Heart left ventricle (tissue), 16 donors: ENCODE results near the gene PIGN. TPM values are rescaled to one million over a fixed set of nuclear protein-coding genes. Genes with fewer than 3 reads are reported as not detected.
A peak's percentile ranks its signal among the peaks of the same experiment; 100 is the strongest.

Source experiments
- ATAC-seq, 4 donors: fragments of 200-7000 bp; cut with Tn5 transposase; one replicate each; pipeline ENCODE4 v1.9.1; 2020 to 2022; ENCODE audit warnings: moderate library complexity in 4 of 4, mild to moderate bottlenecking in 3 of 4, moderate number of reproducible peaks in 1 of 4
- DNase-seq, 5 donors: peaks; one replicate each; pipeline ENCODE4 v3.0.0-alpha.2; 2020
- H3K27ac ChIP-seq, 12 donors: fragments of 200-600 bp; sonication (generic) in 4 of 12; one replicate each; pipeline versions ENCODE4 v1.5.0 to v1.8.0; 2016 to 2022; ENCODE audit warnings: mild to moderate bottlenecking in 2 of 12
- H3K27me3 ChIP-seq, 9 donors: fragments of 200-600 bp; sonication (generic) in 2 of 9; one replicate each; pipeline versions ENCODE4 v1.5.1 to v1.8.0; 2016 to 2022; ENCODE audit warnings: mild to moderate bottlenecking in 3 of 9
- H3K36me3 ChIP-seq, 9 donors: fragments of 200-600 bp; sonication (generic) in 2 of 9; one replicate each; pipeline versions ENCODE4 v1.5.0 to v1.8.0; 2018 to 2022; ENCODE audit warnings: mild to moderate bottlenecking in 2 of 9
- H3K4me1 ChIP-seq, 12 donors: fragments of 200-600 bp; sonication (generic) in 4 of 12; one replicate each; pipeline versions ENCODE4 v1.5.0 to v1.8.0; 2016 to 2022; ENCODE audit warnings: mild to moderate bottlenecking in 3 of 12
- H3K4me3 ChIP-seq, 12 donors: fragments of 200-600 bp; sonication (generic) in 4 of 12; one replicate each; pipeline versions ENCODE4 v1.5.0 to v1.8.0; 2017 to 2022; ENCODE audit warnings: mild to moderate bottlenecking in 9 of 12, moderate library complexity in 4 of 12
- H3K9me3 ChIP-seq, 12 donors: fragments of 200-600 bp; sonication (generic) in 4 of 12; one replicate each; pipeline versions ENCODE4 v1.5.0 to v1.8.0; 2016 to 2022; ENCODE audit warnings: mild to moderate bottlenecking in 1 of 12
- POLR2A ChIP-seq, 2 donors: fragments of 450-650 bp; IDR thresholded peaks; one replicate each; pipeline ENCODE4 v1.6.1; 2017; ENCODE audit warnings: antibody characterized with exemption in 2 of 2, mild to moderate bottlenecking in 2 of 2, moderate library complexity in 2 of 2
- WGBS, 4 donors: extraction: QIAGEN DNeasy Blood & Tissue Kit in 2 of 4; methylation state at CpG; one replicate each; pipeline versions ENCODE4 v1.1.5 to v1.1.7; 2013 to 2018; 5-methylcytosine and 5-hydroxymethylcytosine counted together
- intact Hi-C, 10 donors: fragments of 100-400 bp; cut with DNase I; formaldehyde crosslinking; loops; one replicate each; pipeline versions ENCODE4 v1.11.1 to v1.14.2; 2022
- polyA plus RNA-seq, 2 donors: library from polyadenylated mRNA; stranded (reverse); fragments of 200-250 nt; gene quantifications; one replicate each; pipeline ENCODE4 v1.2.3, GENCODE V29; 2013
- total RNA-seq, 9 donors: library from RNA; depleted of rRNA in 2 of 9; stranded (reverse); fragments of >200 nt in 2 of 9; fragmentation: NEBNext Ultra II Directional in 3 of 9; extraction: Animal tissue kit (Norgen Biotek cat#: 25700) in 3 of 9; gene quantifications; one replicate each; pipeline versions ENCODE4 v1.1.0 to v1.2.4, GENCODE V29; 2016 to 2023
- TF ChIP-seq, protein P1 (sequence below), 12 donors: fragments of 200-600 bp; sonication (generic) in 4 of 12; IDR thresholded peaks; one replicate each; pipeline versions ENCODE4 v1.5.0 to v1.8.0; 2018 to 2022; ENCODE audit warnings: antibody characterized with exemption in 12 of 12, mild to moderate bottlenecking in 5 of 12
- donor health status: ischemic (EF 13 %, LVEDD 7.1; RV severe dilation, severe dysfunction).
- donor health status: healthy with polysubstance abuse.
- donor health status: DM: no; HTN: yes; CAD: no.
- donor health status: DM: no; HTN: no; CAD: no.
- donor health status: ischemic (EF 25% LVEDD 6.9; RV normal size, moderate dysfunction).
- donor health status: ischemic (EF 25% LVEDD 5.7; RV mildly dilated, moderate dysfunction).
- donor health status: healthy.
- donor health status: DM: yes; HTN: yes; CAD: no.
- donor health status: ischemic (EF 35%, LVEDD 5.7; RV mildly dilated, moderate dysfunction).
- donor health status: nonischemic (EF 11% LVEDD 7.7; RV severe dilation, severe dysfunction).
- donor health status: DM: yes; HTN: yes; CAD: no.
- donor health status: PGD.
- donor health status: ischemic (EF 29% LVEDD 5.4; RV normal size, mild dysfunction).
- donor health status: nonischemic (EF 23%, LVEDD 6.1; RV moderate dilation, normal function).

PIGN gene
- total and polyA plus RNA-seq, 11 donors = 4.3 to 29.6 (median 20.7) TPM

DNA sequence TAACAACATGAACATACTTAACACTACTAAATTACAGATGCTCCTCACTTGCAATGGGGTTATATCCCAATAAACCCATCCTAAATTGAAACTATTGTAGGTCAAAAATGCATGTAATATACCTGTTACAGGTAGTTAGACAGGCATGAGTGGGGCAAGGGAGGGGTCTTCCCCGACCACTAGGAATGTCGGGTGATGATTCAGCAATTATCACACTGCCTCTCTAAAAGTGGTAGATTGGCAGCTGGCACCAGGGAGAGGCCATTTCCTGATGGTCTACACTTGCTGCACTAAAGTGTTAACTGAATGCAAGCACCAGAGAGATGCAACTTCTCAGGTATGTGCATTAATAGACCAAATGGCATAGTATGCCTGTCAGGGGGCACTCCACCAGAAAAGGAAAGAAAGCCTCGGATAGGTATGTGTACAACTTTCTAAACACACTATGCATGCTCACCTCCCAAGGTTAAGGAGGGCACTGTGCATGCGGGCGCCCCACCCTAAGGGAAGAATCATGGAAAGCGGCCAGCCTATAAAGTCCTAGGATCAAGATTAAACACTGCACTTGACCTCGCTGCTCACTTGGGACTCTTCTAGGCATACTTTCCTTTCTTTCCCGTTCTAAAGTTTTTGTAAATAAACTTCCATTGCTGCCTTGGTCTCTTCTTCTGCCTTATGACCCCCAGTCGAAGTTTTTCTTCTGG is 35.6 kb downstream of the PIGN start:
- Histone ChIP-seq H3K27me3 (no peaks in the 10 kb centered on the region), H3K36me3 (peaks cover 0 to 45% (median 14%) of the 10 kb centered on the region in 9 donors), H3K4me1 (no peaks in the 10 kb centered on the region), H3K4me3 (no peak overlapping the region), H3K9me3 (no peaks in the 10 kb centered on the region), H3K27ac (no peak overlapping the region)
- intact Hi-C loops = no loop called here
- no peak for DNase-seq
- ATAC-seq = no peak
- TF ChIP-seq, protein P1, sequence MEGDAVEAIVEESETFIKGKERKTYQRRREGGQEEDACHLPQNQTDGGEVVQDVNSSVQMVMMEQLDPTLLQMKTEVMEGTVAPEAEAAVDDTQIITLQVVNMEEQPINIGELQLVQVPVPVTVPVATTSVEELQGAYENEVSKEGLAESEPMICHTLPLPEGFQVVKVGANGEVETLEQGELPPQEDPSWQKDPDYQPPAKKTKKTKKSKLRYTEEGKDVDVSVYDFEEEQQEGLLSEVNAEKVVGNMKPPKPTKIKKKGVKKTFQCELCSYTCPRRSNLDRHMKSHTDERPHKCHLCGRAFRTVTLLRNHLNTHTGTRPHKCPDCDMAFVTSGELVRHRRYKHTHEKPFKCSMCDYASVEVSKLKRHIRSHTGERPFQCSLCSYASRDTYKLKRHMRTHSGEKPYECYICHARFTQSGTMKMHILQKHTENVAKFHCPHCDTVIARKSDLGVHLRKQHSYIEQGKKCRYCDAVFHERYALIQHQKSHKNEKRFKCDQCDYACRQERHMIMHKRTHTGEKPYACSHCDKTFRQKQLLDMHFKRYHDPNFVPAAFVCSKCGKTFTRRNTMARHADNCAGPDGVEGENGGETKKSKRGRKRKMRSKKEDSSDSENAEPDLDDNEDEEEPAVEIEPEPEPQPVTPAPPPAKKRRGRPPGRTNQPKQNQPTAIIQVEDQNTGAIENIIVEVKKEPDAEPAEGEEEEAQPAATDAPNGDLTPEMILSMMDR (IDR thresholded peaks at IDR 0.05) = no peak
- no peak for TF ChIP-seq POLR2A (IDR thresholded peaks at IDR 0.05)
- 92 to 95% (median 94%) methylated on average over 9 of the region's 9 CpGs for WGBS, 4 donors

DNA sequence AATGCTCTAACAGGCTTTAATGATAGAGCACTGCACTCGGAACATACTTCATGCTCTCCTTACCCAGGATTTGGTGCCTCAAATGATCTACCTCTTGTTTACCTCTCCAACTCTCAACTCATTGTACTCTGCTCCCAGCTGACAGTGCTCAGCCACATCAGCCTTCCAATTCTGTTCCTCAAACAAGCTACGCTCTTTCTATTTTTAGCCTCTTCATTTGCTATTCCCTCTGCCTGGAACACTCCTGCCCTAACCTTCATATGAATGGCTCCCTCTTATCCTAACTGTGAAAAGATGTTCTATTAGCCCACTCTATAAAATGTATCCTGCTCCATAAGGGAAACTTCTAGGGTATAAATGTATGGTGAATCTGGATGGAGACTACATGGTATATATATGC is 42.5 kb downstream of the PIGN start:
- Histone ChIP-seq H3K36me3 (peaks cover 0 to 71% (median 14%) of the 10 kb centered on the region in 9 donors), H3K27me3 (no peaks in the 10 kb centered on the region), H3K27ac (no peak overlapping the region), H3K4me1 (peaks cover 0 to 4% (median 0%) of the 10 kb centered on the region in 12 donors), H3K9me3 (no peaks in the 10 kb centered on the region), H3K4me3 (no peak overlapping the region)
- WGBS, 4 donors = 46 to 67% (median 60%) methylated on average over 2 of the region's 2 CpGs
- DNase-seq (no peak), ATAC-seq (peak; percentile 81 to 93 (median 90))
- intact Hi-C loops = no loop called here
- TF ChIP-seq, protein P1 (IDR thresholded peaks at IDR 0.05) = no peak
- TF ChIP-seq POLR2A (IDR thresholded peaks at IDR 0.05) = no peak

DNA sequence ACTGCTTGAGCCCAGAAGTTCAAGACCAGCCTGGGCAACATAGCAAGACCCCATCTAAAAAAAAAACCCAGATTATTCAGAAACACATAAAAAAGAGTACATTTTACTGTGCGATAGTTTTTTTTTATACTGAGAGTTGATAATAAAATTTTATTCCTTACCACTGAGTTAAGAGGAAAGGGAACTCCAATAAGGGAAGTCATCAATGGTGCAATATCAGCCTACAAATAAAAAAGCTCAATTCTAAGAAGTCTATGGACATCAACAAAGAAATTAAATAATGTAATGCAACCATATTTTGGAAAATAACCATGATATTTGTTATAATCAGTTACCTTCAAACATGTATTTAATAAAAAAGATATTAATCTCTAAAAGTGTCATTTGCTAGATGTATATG is 46.6 kb downstream of the PIGN start:
- Histone ChIP-seq H3K27me3 (no peaks in the 10 kb centered on the region), H3K9me3 (no peaks in the 10 kb centered on the region), H3K4me1 (peaks cover 0 to 4% (median 0%) of the 10 kb centered on the region in 12 donors), H3K36me3 (peaks cover 0 to 82% (median 16%) of the 10 kb centered on the region in 9 donors), H3K4me3 (no peak overlapping the region), H3K27ac (no peak overlapping the region)
- intact Hi-C loops = no loop called here
- ATAC-seq (no peak), DNase-seq (no peak)
- TF ChIP-seq, protein P1 (IDR thresholded peaks at IDR 0.05) = no peak
- no peak for TF ChIP-seq POLR2A (IDR thresholded peaks at IDR 0.05)
- 47 to 100% (median 80%) methylated on average over 1 of the region's 1 CpG for WGBS, 4 donors

DNA sequence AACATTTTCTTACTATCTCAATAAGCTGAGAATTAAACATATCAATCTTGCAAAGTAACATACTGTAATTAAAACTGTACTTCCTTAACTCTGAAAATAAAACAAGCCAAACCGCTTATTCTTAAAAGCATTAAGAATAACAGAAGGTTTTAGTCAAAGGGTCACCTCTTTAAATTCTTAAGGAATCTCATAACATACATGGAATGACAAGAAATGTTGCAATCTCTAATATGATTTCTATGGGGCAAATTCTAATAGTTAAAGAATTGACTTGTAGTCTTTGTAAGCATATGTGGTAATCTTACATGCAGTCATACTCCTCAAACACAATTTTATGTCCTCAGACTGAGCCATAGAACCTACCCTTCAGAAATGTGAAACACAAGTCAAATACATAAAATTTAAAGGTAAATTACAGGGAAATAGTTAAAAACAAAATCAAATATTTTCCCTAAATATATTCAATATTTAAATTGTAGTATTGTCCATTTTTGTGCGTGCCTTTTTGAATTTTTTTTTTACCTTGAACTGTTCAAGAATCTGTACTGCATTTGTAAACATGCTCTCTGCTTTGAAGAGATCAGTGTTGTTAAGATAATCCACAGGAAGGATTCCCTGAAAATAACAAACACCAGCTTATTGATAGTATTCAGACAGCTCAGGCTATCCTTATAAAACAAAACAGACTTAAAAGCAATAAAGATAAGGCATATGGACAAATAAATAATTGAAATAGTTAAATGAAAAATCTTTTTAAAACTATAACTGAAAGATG is 48.2 kb downstream of the PIGN start:
- intact Hi-C loops = loop anchor here in 6 of 10 donors (10.0 kb wide), 7 partner anchors 234 to 1454 kb away; partner anchors contain the start of gene RNF152 (in 1 of the 6)
- no peak overlapping the region for H3K27ac ChIP-seq
- no peaks in the 10 kb centered on the region for H3K9me3 ChIP-seq
- ATAC-seq (no peak), DNase-seq (no peak)
- H3K36me3 ChIP-seq = peaks cover 0 to 66% (median 15%) of the 10 kb centered on the region in 9 donors
- WGBS, 4 donors = 47 to 96% (median 82%) methylated on average over 2 of the region's 2 CpGs
- H3K27me3 ChIP-seq = no peaks in the 10 kb centered on the region
- H3K4me3 ChIP-seq = no peak overlapping the region
- H3K4me1 ChIP-seq = no peaks in the 10 kb centered on the region
- TF ChIP-seq, protein P1 (IDR thresholded peaks at IDR 0.05) = no peak
- no peak for TF ChIP-seq POLR2A (IDR thresholded peaks at IDR 0.05)
